IgD-negative memory B cell (primary cell): ENCODE measurements around the gene ELK4. TPM values are rescaled to one million over a fixed set of nuclear protein-coding genes. Genes with fewer than 3 reads are reported as not detected.

Experiments used
- H3K27ac Mint-ChIP-seq, 3 donors: one replicate each; pipeline ENCODE4 v1.8.0; 2020 to 2022; ENCODE audit warnings: mild to moderate bottlenecking in 3 of 3, mixed read lengths in 3 of 3, moderate library complexity in 1 of 3
- H3K27me3 Mint-ChIP-seq: one replicate; pipeline ENCODE4 v1.8.0; 2021; ENCODE audit warnings: mixed read lengths
- H3K36me3 Mint-ChIP-seq: one replicate; pipeline ENCODE4 v1.8.0; 2020; ENCODE audit warnings: mild to moderate bottlenecking, mixed read lengths
- H3K4me1 Mint-ChIP-seq, 3 donors: one replicate each; pipeline ENCODE4 v1.8.0; 2020 to 2022; ENCODE audit warnings: mixed read lengths in 3 of 3, mild to moderate bottlenecking in 1 of 3
- H3K4me3 Mint-ChIP-seq, 4 donors: one replicate each; pipeline ENCODE4 v1.8.0; 2020 to 2022; ENCODE audit warnings: mild to moderate bottlenecking in 4 of 4, mixed read lengths in 4 of 4, moderate library complexity in 3 of 4
- H3K9me3 Mint-ChIP-seq, 3 donors: one replicate each; pipeline ENCODE4 v1.8.0; 2020 to 2021; ENCODE audit warnings: mixed read lengths in 3 of 3, mild to moderate bottlenecking in 1 of 3
- polyA plus RNA-seq: library from polyadenylated mRNA; unstranded; fragments of 300-500 nt; fragmentation: Illumina TruSeq; gene quantifications from one replicate; pipeline ENCODE4 v1.2.3, GENCODE V29; 2021

ELK4 gene
- polyA plus RNA-seq, 1 donor from 2014 or later, result 4.7 TPM

- Mint-ChIP-seq H3K27ac (peak overlapping the region in 1 of 3 donors; percentile 31), H3K36me3 (peaks cover 4% of the 10 kb centered on the region), H3K4me1 (peaks cover 26 to 28% (median 27%) of the 10 kb centered on the region in 3 donors), H3K27me3 (no peaks in the 10 kb centered on the region), H3K4me3 (no peak overlapping the region), H3K9me3 (no peaks in the 10 kb centered on the region)
These were observed 31.7 kb downstream of the ELK4 start for GRCh38 chr1:205600085-205600484.

GRCh38 chr1:205599669-205600042 lies 32.2 kb downstream of the ELK4 start:
- H3K27me3 Mint-ChIP-seq, result no peaks in the 10 kb centered on the region
- peaks cover 2% of the 10 kb centered on the region for H3K36me3 Mint-ChIP-seq
- H3K27ac Mint-ChIP-seq, result no peak overlapping the region
- H3K9me3 Mint-ChIP-seq, result no peaks in the 10 kb centered on the region
- peaks cover 25 to 28% (median 27%) of the 10 kb centered on the region in 3 donors for H3K4me1 Mint-ChIP-seq
- no peak overlapping the region for H3K4me3 Mint-ChIP-seq

- Mint-ChIP-seq H3K4me1 (peaks cover 24 to 28% (median 27%) of the 10 kb centered on the region in 3 donors), H3K27me3 (no peaks in the 10 kb centered on the region), H3K36me3 (peaks cover 2% of the 10 kb centered on the region), H3K27ac (no peak overlapping the region), H3K9me3 (no peaks in the 10 kb centered on the region), H3K4me3 (no peak overlapping the region)
These were observed 32.8 kb downstream of the ELK4 start for GRCh38 chr1:205598841-205599668.

- Mint-ChIP-seq H3K4me3 (peak overlapping the region in 1 of 4 donors; percentile 12), H3K36me3 (peaks cover 2% of the 10 kb centered on the region), H3K9me3 (no peaks in the 10 kb centered on the region), H3K27me3 (no peaks in the 10 kb centered on the region), H3K27ac (no peak overlapping the region), H3K4me1 (peaks cover 25 to 35% (median 32%) of the 10 kb centered on the region in 3 donors)
These were observed 34.0 kb downstream of the ELK4 start for GRCh38 chr1:205597691-205598314.

GRCh38 chr1:205596876-205597275 lies 34.9 kb downstream of the ELK4 start:
- peak overlapping the region in 2 of 3 donors; percentile 83 to 86 for H3K27ac Mint-ChIP-seq
- H3K9me3 Mint-ChIP-seq, result no peaks in the 10 kb centered on the region
- H3K4me3 Mint-ChIP-seq, result no peak overlapping the region
- H3K27me3 Mint-ChIP-seq, result no peaks in the 10 kb centered on the region
- peaks cover 2% of the 10 kb centered on the region for H3K36me3 Mint-ChIP-seq
- peaks cover 27 to 40% (median 37%) of the 10 kb centered on the region in 3 donors for H3K4me1 Mint-ChIP-seq

- Mint-ChIP-seq H3K4me3 (peak overlapping the region; percentile 24 to 87 (median 70)), H3K27me3 (no peaks in the 10 kb centered on the region), H3K27ac (peak overlapping the region; percentile 67 to 88 (median 85)), H3K36me3 (peaks cover 2% of the 10 kb centered on the region), H3K9me3 (no peaks in the 10 kb centered on the region), H3K4me1 (peaks cover 31 to 47% (median 43%) of the 10 kb centered on the region in 3 donors)
These were observed 36.0 kb downstream of the ELK4 start for GRCh38 chr1:205595861-205596260.

GRCh38 chr1:205595435-205595834 lies 36.4 kb downstream of the ELK4 start:
- Mint-ChIP-seq H3K9me3 (no peaks in the 10 kb centered on the region), H3K4me3 (peak overlapping the region; percentile 24 to 87 (median 70)), H3K36me3 (peaks cover 2% of the 10 kb centered on the region), H3K27ac (peak overlapping the region; percentile 67 to 88 (median 85)), H3K4me1 (peaks cover 31 to 48% (median 43%) of the 10 kb centered on the region in 3 donors), H3K27me3 (no peaks in the 10 kb centered on the region)

- Mint-ChIP-seq H3K27ac (peak overlapping the region in 2 of 3 donors; percentile 67 to 85), H3K9me3 (no peaks in the 10 kb centered on the region), H3K27me3 (no peaks in the 10 kb centered on the region), H3K4me1 (peaks cover 31 to 48% (median 42%) of the 10 kb centered on the region in 3 donors), H3K36me3 (peaks cover 2% of the 10 kb centered on the region), H3K4me3 (peak overlapping the region; percentile 26 to 87 (median 56))
These were observed 37.0 kb downstream of the ELK4 start for GRCh38 chr1:205594846-205595245.

GRCh38 chr1:205593967-205594366 lies 37.8 kb downstream of the ELK4 start:
- H3K9me3 Mint-ChIP-seq, result no peaks in the 10 kb centered on the region
- peak overlapping the region; percentile 79 to 87 (median 85) for H3K27ac Mint-ChIP-seq
- no peaks in the 10 kb centered on the region for H3K27me3 Mint-ChIP-seq
- peaks cover 31 to 48% (median 40%) of the 10 kb centered on the region in 3 donors for H3K4me1 Mint-ChIP-seq
- H3K36me3 Mint-ChIP-seq, result peaks cover 2% of the 10 kb centered on the region
- H3K4me3 Mint-ChIP-seq, result peak overlapping the region; percentile 56 to 90 (median 67)

GRCh38 chr1:205593532-205593931 lies 38.3 kb downstream of the ELK4 start:
- H3K4me1 Mint-ChIP-seq, result peaks cover 34 to 51% (median 42%) of the 10 kb centered on the region in 3 donors
- peaks cover 2% of the 10 kb centered on the region for H3K36me3 Mint-ChIP-seq
- H3K27me3 Mint-ChIP-seq, result no peaks in the 10 kb centered on the region
- H3K27ac Mint-ChIP-seq, result peak overlapping the region; percentile 79 to 87 (median 85)
- peak overlapping the region; percentile 56 to 90 (median 67) for H3K4me3 Mint-ChIP-seq
- H3K9me3 Mint-ChIP-seq, result no peaks in the 10 kb centered on the region

GRCh38 chr1:205592443-205593003 lies 39.3 kb downstream of the ELK4 start:
- H3K36me3 Mint-ChIP-seq, result peaks cover 2% of the 10 kb centered on the region
- no peaks in the 10 kb centered on the region for H3K9me3 Mint-ChIP-seq
- peak overlapping the region; percentile 52 to 90 (median 79) for H3K4me3 Mint-ChIP-seq
- peak overlapping the region; percentile 57 to 90 (median 87) for H3K27ac Mint-ChIP-seq
- H3K4me1 Mint-ChIP-seq, result peaks cover 39 to 48% (median 42%) of the 10 kb centered on the region in 3 donors
- H3K27me3 Mint-ChIP-seq, result no peaks in the 10 kb centered on the region

- Mint-ChIP-seq H3K27me3 (no peaks in the 10 kb centered on the region), H3K9me3 (no peaks in the 10 kb centered on the region), H3K27ac (peak overlapping the region; percentile 57 to 93 (median 89)), H3K36me3 (peaks cover 2% of the 10 kb centered on the region), H3K4me1 (peaks cover 41 to 46% (median 44%) of the 10 kb centered on the region in 3 donors), H3K4me3 (peak overlapping the region; percentile 72 to 96 (median 92))
These were observed 40.1 kb downstream of the ELK4 start for GRCh38 chr1:205591522-205592351.

- no peaks in the 10 kb centered on the region for H3K27me3 Mint-ChIP-seq
- peaks cover 35 to 44% (median 43%) of the 10 kb centered on the region in 3 donors for H3K4me1 Mint-ChIP-seq
- H3K4me3 Mint-ChIP-seq, result peak overlapping the region; percentile 17 to 80 (median 46)
- H3K9me3 Mint-ChIP-seq, result no peaks in the 10 kb centered on the region
- peak overlapping the region in 2 of 3 donors; percentile 39 to 47 for H3K27ac Mint-ChIP-seq
- H3K36me3 Mint-ChIP-seq, result no peaks in the 10 kb centered on the region
These were observed 40.9 kb downstream of the ELK4 start for GRCh38 chr1:205590777-205591513.

- Mint-ChIP-seq H3K4me3 (peak overlapping the region in 2 of 4 donors; percentile 44 to 80), H3K4me1 (peaks cover 31 to 44% (median 41%) of the 10 kb centered on the region in 3 donors)
These were observed 41.4 kb downstream of the ELK4 start for GRCh38 chr1:205590457-205590768.

More at GRCh38 chr1:205590457-205590768, 41.4 kb downstream of the ELK4 start:
- Mint-ChIP-seq H3K27ac (peak overlapping the region in 1 of 3 donors; percentile 47), H3K36me3 (no peaks in the 10 kb centered on the region), H3K27me3 (no peaks in the 10 kb centered on the region), H3K9me3 (no peaks in the 10 kb centered on the region)
